DMS79 treated with DMSO at 0.1 percent for 48 hours (cell line): ENCODE results near the gene POLR1G.

ENCODE experiments used
- DNase-seq: peaks from one replicate; lab custom pipeline; 2025; lab: John Stamatoyannopoulos, UW

POLR1G gene

DNA sequence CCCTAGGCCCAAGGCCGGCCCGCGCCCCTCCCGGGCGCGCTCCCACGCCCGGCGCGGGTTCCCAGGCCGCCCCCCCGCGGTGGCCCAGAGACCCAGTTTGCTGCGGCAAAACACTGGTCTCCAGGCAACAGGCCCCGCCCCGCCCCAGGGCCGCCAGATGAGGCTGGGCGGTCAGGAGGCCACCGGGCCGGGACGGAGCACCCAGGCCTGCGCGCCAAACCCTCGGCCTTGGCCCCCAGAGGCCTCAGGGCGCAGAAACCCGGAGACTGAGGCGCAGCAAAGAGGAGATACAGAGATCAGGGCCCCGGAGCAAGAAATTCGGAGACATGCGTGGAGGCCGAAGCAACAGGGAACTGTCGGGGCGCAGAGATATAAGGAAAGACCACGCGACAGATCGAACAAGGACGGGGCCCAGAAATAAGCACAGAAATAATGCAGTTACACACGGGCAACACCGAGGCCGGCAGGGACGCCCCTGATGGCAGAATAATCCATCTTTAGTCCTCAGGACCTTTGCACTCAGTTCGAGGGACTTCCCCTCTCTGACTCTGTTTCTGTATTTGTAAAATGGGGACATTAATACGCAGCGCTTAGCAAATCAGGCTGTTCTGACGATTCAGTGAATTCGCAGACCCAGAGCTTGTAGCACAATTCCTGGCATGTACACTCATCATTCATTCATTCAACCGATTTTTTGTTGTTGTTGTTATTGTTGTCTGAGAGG lies 38.0 kb downstream of the POLR1G start:
- DNase-seq, result peak; percentile 13

DNA sequence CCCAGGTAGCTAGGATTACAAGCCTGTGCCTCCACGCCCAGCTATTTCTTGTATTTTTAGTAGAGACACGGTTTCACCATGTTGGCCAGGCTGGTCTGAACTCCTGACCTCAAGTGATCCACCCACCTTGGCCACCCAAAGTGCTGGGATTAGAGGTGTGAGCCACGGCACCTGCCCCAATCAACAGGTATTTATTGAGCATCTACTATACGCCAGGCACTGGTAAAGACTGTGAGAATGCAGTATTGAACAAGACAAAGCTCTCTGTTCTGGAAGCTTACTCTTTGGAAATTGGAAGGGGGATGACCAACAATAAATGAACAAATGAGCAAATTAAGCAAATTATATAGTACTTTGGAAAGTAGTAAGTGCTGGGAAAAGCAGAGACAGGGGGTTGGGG lies 38.7 kb downstream of the POLR1G start:
- no peak for DNase-seq

DNA sequence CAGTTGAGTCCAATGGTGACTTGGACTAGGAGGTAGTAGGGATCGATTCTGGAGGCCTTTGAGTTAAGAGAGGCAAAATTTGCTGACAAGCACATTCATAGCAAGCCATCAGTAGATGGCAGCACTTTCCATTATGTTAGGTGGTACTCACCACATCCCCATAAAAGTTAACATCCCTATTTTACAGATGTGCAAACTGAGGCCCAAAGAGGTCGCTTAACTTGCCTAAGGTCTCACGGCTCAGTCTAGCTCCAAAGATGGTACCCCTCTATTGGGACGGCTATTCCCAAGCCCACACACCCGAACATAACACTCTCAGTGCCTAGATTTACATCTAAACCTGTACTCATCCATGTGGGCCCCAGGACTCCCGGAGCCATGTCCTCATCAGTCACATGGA lies 39.9 kb downstream of the POLR1G start:
- no peak for DNase-seq

DNA sequence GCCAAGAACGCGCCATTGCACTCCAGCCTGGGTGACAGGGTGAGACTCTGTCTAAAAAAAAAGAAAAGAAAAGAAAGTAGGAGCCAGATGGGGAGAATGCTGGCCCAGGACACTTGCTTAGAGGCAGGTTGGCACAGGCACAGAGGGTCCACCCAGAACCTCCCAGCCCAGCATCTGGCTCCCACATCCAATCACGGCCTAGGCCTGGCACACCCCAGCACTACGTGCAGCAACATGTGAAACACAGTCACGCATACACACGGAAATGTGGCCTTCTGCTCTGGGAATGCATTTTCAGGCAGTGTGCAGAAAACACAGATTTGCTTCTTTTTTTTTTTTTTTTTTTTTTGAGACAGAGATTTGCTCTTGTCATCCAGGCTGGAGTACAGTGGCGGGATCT lies 40.5 kb downstream of the POLR1G start:
- DNase-seq, result no peak

DNA sequence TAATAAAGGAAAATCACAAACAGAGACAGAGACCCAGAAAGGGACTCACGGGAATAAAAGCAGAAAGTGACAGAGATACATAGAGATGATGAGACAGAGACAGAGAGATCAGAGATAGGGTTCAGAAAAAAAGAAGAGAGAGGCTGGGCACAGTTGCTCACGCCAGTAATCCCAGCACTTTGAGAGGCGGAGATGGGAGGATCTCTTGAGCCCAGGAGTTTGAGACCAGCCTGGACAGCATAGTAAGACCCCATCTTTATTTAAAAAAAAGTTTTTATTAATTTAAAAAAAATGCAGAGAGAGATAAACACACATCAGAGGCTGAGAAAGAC lies 41.9 kb downstream of the POLR1G start:
- DNase-seq, result no peak

DNA sequence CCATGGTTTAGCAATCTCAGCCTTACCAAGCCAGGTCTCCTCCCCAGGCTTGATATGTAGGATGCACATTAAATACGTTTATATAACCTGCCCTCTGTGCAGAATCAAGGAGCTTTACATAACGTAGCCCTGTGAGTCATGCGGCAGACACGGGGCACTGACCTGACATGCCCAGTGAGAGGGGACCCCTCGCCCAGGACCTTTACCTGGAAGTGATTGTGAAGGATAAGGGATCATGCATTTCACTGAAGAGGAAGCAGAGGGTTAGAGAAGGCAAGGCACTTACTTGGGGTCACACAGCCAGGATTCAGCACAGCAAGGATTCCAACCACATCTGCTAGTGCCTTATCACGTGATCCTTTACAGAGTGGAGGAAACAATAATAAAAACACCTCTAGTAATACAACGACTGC lies 42.4 kb downstream of the POLR1G start:
- DNase-seq, result no peak

DNA sequence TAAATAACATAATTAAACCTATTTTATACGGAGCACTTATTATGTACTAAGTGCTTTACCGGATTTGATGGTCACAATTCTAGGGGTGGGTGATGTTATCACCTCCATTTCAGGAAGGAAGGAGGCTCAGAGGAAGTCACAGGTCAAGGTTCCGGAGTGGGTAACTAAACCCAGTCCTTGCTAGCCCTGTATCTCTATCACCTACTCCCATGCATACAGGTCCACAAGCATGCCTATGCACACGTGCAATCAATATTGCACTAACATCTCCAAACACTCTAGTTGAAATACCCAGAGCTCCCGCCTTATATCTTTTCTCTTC lies 43.5 kb downstream of the POLR1G start:
- DNase-seq, result no peak

DNA sequence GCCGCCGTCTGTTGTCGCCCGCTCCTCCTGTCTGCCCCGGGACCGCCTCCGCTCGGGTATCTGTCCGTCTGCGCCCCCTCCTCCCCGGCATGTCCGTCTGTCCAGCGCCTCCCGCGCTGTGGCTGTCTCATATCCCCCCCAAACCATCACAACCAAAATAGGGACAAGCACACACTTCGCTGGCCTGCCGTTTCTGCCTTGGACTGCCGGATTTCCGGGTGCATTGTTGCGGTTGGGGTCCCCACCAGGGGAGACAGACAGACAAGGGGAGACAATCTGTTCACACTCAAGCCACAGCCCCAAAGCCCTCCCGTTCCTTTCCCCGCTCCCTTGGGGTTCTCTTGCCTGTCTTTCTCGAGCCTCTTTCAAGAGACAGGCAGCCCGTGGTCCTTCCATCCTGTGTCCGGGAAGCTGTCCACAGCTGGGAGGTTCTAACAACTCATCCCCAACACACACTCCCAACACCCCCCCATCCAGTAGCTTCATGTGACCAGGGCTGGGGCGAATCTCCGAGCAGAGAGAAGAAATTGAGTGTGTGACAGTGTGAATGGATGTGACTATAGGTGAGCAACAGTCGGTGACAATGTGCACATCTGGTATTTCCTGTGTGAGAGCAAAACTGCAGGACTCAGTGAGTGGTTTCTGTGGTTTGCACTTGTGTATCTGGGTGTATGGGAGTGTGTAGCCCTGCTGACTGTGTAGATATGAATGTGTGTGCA lies 44.8 kb downstream of the POLR1G start:
- no peak for DNase-seq

DNA sequence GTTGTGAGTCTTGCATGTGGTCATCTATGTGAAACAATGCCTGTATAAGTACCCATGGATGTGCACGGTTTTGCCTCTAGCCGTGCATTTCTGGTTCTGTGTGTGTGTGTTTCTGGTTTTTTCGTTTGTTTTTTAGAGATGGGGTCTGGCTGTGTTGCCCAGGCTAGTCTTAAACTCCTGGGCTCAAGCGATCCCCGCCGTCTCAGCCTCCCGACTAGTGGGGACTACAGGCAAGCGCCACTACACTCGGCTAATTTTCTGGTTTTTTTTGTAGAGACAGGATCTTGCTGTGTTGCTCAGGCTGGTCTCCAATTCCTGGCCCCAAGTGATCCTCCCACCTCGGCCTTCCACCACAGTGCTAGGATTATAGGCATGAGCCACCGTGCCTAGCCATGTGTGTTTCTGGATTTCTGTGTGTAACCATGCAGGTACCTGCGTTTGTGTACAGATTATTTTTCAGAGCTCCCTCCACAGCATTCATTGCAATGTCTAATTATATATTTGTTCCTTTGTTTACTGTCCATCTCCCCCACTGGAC lies 45.5 kb downstream of the POLR1G start:
- no peak for DNase-seq

DNA sequence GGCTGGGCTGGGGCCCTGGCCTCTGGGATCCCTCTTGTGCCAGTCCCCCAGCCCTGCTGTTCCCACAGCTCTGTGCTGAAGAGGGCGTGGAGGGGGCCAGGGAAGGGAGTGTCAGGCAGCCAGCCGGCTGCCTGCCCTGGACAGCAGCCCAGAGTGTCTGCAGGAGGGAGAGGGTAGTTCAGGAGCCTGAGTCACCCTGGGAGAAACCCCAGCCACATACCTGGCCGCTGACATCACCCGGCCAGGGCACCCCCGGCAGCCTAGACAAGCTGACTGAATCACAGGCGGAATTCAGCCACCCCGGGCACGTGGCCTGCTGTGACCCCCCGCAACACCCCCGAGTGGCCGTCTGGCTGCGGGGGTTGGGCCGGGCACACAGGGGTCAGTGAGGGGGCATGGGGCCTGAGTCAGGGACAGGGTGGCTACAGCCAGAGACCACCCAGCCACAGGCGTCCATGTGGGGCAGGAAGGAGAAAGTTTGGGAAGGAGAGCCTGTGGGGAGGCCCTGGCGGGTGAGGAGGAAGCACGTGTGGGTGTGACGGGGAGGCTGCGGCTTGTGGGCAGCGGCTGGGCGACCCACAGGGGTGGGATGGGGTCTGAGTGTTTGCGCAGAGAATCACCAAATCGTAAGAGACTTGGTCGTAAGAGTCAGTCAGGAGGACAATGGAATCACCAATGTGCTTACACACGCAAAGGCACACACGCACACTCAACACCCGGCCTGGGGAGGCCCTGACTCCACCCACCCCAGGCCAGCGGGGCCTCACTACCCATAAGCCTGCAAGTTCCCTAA lies 49.5 kb downstream of the POLR1G start:
- peak; percentile 66 for DNase-seq

DNA sequence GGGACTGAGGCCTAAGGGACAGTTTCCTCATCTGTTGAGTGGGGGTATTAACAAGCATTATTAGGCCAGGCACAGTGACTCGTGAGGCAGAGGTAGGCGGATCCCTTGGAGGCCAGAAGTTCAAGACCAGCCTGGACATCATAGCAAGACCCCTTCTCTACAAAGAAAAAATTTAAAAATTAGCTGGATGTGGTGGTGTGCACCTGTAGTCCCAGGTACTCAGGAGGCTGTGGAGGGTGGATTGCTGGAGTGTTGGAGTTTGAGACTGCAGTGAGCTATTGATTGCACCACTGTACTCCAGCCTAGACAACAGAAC lies 50.0 kb downstream of the POLR1G start:
- no peak for DNase-seq

DNA sequence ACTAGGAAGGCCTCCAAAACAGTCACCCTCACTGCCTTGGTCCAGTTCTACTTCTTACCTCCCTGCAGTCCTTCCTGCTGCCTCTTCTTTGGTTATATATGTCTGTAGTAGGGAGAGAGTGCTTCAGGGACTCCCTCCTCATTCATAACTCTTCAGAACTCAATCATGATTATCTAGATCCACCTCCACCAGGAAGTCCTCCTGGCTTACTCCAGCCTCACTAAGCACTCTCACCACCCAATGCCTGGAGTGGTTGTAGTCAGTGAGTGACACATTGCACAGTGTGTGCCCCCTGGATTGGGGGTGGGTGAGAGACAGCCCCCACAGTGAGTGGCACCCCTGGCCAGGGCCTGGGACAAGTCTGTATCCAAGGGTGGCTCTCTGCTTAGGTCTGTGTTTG lies 51.3 kb downstream of the POLR1G start:
- DNase-seq, result no peak
